H1 (cell line): ENCODE data around the gene UROC1. TPM values are rescaled to one million over a fixed set of nuclear protein-coding genes. Genes with fewer than 3 reads are reported as not detected.

ENCODE experiments used
- CTCF ChIA-PET: fragments of 300-600 bp; sonication (Branson Sonifier 250); formaldehyde crosslinking; loops from one replicate; lab custom pipeline; 2021; ENCODE audit not compliant: partially characterized antibody; lab: Charles Lee
- POLR2A ChIA-PET: fragments of 300-600 bp; sonication (Branson Sonifier 250); formaldehyde crosslinking; loops from one replicate; lab custom pipeline; 2021; ENCODE audit warnings: inconsistent platforms; ENCODE audit not compliant: partially characterized antibody; lab: Charles Lee
- DNase-seq, 2 experiments: peaks; one replicate each; pipeline versions ENCODE4 v3.0.0 to v3.0.0-alpha.2; 2010 to 2022; ENCODE audit warnings: low spot score in 2 of 2, low read depth in 1 of 2, mixed read lengths in 1 of 2
- FAIRE-seq: peaks from 2 replicates; lab custom pipeline; 2011; peaks lifted over from hg19 to GRCh38; lab: Jason Lieb, UNC
- H2AFZ ChIP-seq: 2 replicates; pipeline ENCODE4 v1.8.1; 2012; ENCODE audit warnings: low read length, inconsistent platforms
- H2AK5ac ChIP-seq: 2 replicates; pipeline ENCODE4 v1.6.1; 2013; ENCODE audit warnings: low read depth, low read length
- H2BK120ac ChIP-seq: replicated peaks from 2 replicates; pipeline ENCODE3; 2013; ENCODE audit warnings: low read depth, low read length, inconsistent platforms
- H2BK12ac ChIP-seq: 2 replicates; pipeline ENCODE4 v1.6.1; 2013; ENCODE audit warnings: low read depth, low read length
- H2BK15ac ChIP-seq: 2 replicates; pipeline ENCODE4 v1.6.1; 2013; ENCODE audit warnings: low read length
- H2BK20ac ChIP-seq: 2 replicates; pipeline ENCODE4 v1.6.1; 2013; ENCODE audit warnings: low read length
- H2BK5ac ChIP-seq: 2 replicates; pipeline ENCODE4 v1.6.1; 2013; ENCODE audit warnings: low read depth, low read length
- H3K14ac ChIP-seq: 2 replicates; pipeline ENCODE4 v1.6.1; 2013; ENCODE audit warnings: inconsistent platforms; ENCODE audit not compliant: insufficient read length
- H3K18ac ChIP-seq: 2 replicates; pipeline ENCODE4 v1.6.1; 2013; ENCODE audit warnings: low read length; ENCODE audit errors: extremely low read depth
- H3K23ac ChIP-seq: 2 replicates; pipeline ENCODE4 v1.6.1; 2013; ENCODE audit warnings: inconsistent platforms; ENCODE audit not compliant: insufficient read length
- H3K23me2 ChIP-seq: 2 replicates; pipeline ENCODE4 v1.6.1; 2013; ENCODE audit warnings: low read depth, low read length
- H3K27ac ChIP-seq: 2 replicates; pipeline ENCODE4 v1.6.1; 2011; ENCODE audit warnings: low read depth, low read length, inconsistent platforms
- H3K27me3 ChIP-seq, 4 experiments: replicated peaks in 1 of 4; 1 replicate in 1 of 4; 2 replicates in 3 of 4; pipeline versions ENCODE4 v1.6.1 to v1.8.1; 2011 to 2013; ENCODE audit warnings: low read length in 3 of 4, mild to moderate bottlenecking in 3 of 4, inconsistent platforms in 2 of 4, mixed read lengths in 2 of 4, moderate library complexity in 1 of 4; ENCODE audit not compliant: control insufficient read depth in 3 of 4, insufficient read depth in 3 of 4; ENCODE audit errors: extremely low read depth in 1 of 4
- H3K36me3 ChIP-seq, 4 experiments: 2 replicates each; pipeline versions ENCODE4 v1.6.1 to v1.8.1; 2011 to 2013; ENCODE audit warnings: mild to moderate bottlenecking in 4 of 4, low read length in 3 of 4, moderate library complexity in 2 of 4, control low read depth in 1 of 4, inconsistent platforms in 1 of 4; ENCODE audit not compliant: insufficient read depth in 4 of 4, control insufficient read depth in 2 of 4
- H3K4ac ChIP-seq: replicated peaks from 2 replicates; pipeline ENCODE3; 2013; ENCODE audit warnings: low read length, low read depth, mixed read lengths, inconsistent platforms; ENCODE audit not compliant: insufficient read length
- H3K4me1 ChIP-seq, 4 experiments: replicated peaks in 1 of 4; 1 replicate in 1 of 4; 2 replicates in 3 of 4; pipeline versions ENCODE4 v1.6.1 to v1.8.1; 2011 to 2013; ENCODE audit warnings: low read length in 3 of 4, inconsistent platforms in 2 of 4, mixed read lengths in 1 of 4; ENCODE audit not compliant: insufficient read depth in 4 of 4, control insufficient read depth in 3 of 4
- H3K4me2 ChIP-seq, 2 experiments: 2 replicates each; pipeline versions ENCODE4 v1.6.1 to v1.8.1; 2011 to 2013; ENCODE audit warnings: low read depth in 2 of 2, low read length in 2 of 2, control low read depth in 1 of 2, inconsistent platforms in 1 of 2, mild to moderate bottlenecking in 1 of 2; ENCODE audit not compliant: insufficient read depth in 1 of 2
- H3K4me3 ChIP-seq, 4 experiments: fragments of 200-600, 300-600 bp in 1 of 4; sonication (generic), shearing (Covaris generic), sonication (Bioruptor Twin) in 1 of 4; 2 replicates each; pipeline versions ENCODE4 v1.5.1 to v1.8.1; 2011 to 2016; ENCODE audit warnings: low read length in 4 of 4, low read depth in 3 of 4, control low read depth in 2 of 4, inconsistent platforms in 2 of 4, mild to moderate bottlenecking in 2 of 4, mixed read lengths in 1 of 4, moderate library complexity in 1 of 4; ENCODE audit not compliant: insufficient read depth in 2 of 4; ENCODE audit errors: extremely low read depth in 1 of 4
- H3K56ac ChIP-seq: replicated peaks from 2 replicates; pipeline ENCODE3; 2013; ENCODE audit warnings: low read depth, mild to moderate bottlenecking, mixed read lengths, low read length, inconsistent platforms; ENCODE audit not compliant: insufficient read length
- H3K79me1 ChIP-seq: 2 replicates; pipeline ENCODE4 v1.6.1; 2013; ENCODE audit warnings: low read depth, low read length, control low read depth
- H3K79me2 ChIP-seq, 2 experiments: 2 replicates each; pipeline versions ENCODE4 v1.6.1 to v1.8.1; 2012 to 2013; ENCODE audit warnings: low read length in 2 of 2, mild to moderate bottlenecking in 2 of 2, inconsistent platforms in 1 of 2; ENCODE audit not compliant: insufficient read depth in 2 of 2, control insufficient read depth in 1 of 2
- H3K9ac ChIP-seq, 4 experiments: replicated peaks in 1 of 4; 1 replicate in 1 of 4; 2 replicates in 3 of 4; pipeline versions ENCODE4 v1.6.1 to v1.8.1; 2011 to 2013; ENCODE audit warnings: low read depth in 3 of 4, low read length in 3 of 4, control low read depth in 2 of 4, mild to moderate bottlenecking in 2 of 4, moderate library complexity in 2 of 4, inconsistent platforms in 1 of 4; ENCODE audit errors: extremely low read depth in 1 of 4
- H3K9me3 ChIP-seq, 2 experiments: 2 replicates each; pipeline versions ENCODE4 v1.6.1 to v1.8.1; 2012 to 2013; ENCODE audit warnings: mild to moderate bottlenecking in 2 of 2, moderate library complexity in 2 of 2, control low read depth in 1 of 2, inconsistent platforms in 1 of 2, low read depth in 1 of 2, low read length in 1 of 2, mixed read lengths in 1 of 2; ENCODE audit not compliant: insufficient read depth in 2 of 2
- H4K20me1 ChIP-seq, 2 experiments: replicated peaks in 1 of 2; 2 replicates each; pipeline versions ENCODE3 to v1.8.1; 2011 to 2013; ENCODE audit warnings: inconsistent platforms in 2 of 2, low read length in 2 of 2, mild to moderate bottlenecking in 1 of 2; ENCODE audit not compliant: insufficient read depth in 2 of 2, control insufficient read depth in 1 of 2
- H4K5ac ChIP-seq: 2 replicates; pipeline ENCODE4 v1.6.1; 2013; ENCODE audit warnings: low read length, low read depth, mixed read lengths, inconsistent platforms; ENCODE audit not compliant: insufficient read length
- H4K8ac ChIP-seq: 2 replicates; pipeline ENCODE4 v1.8.0; 2013; ENCODE audit warnings: mild to moderate bottlenecking, moderate library complexity, low read length, inconsistent platforms; ENCODE audit not compliant: insufficient read depth; ENCODE audit errors: extremely low read depth
- H4K91ac ChIP-seq: replicated peaks from 2 replicates; pipeline ENCODE3; 2013; ENCODE audit warnings: low read length, mixed read lengths, inconsistent platforms; ENCODE audit not compliant: insufficient read length
- BACH1 ChIP-seq: IDR thresholded peaks from 2 replicates; pipeline ENCODE4 v1.6.1; 2012; ENCODE audit warnings: low read length, improper control_type of control experiment
- CHD2 ChIP-seq: IDR thresholded peaks from 2 replicates; pipeline ENCODE4 v1.6.1; 2012; ENCODE audit warnings: low read length, improper control_type of control experiment
- FOSL1 ChIP-seq: IDR thresholded peaks from 2 replicates; pipeline ENCODE4 v1.6.1; 2011; ENCODE audit warnings: mild to moderate bottlenecking, low read depth, low read length, moderate library complexity; ENCODE audit not compliant: insufficient read depth
- JUN ChIP-seq: IDR thresholded peaks from 2 replicates; pipeline ENCODE4 v1.6.1; 2011; ENCODE audit warnings: low read depth, mild to moderate bottlenecking, improper control_type of control experiment, low read length
- KDM1A ChIP-seq: fragments of 200-600, 300-600 bp; sonication (generic); IDR thresholded peaks from 2 replicates; pipeline ENCODE4 v1.7.1; 2016; ENCODE audit warnings: mild to moderate bottlenecking, low read length, borderline replicate concordance
- MAFK ChIP-seq: IDR thresholded peaks from 2 replicates; pipeline ENCODE4 v1.6.1; 2012; ENCODE audit warnings: low read depth, mild to moderate bottlenecking, improper control_type of control experiment, low read length
- POLR2AphosphoS5 ChIP-seq: IDR thresholded peaks from 2 replicates; pipeline ENCODE4 v1.6.1; 2011; ENCODE audit warnings: low read depth, low read length
- RNF2 ChIP-seq: fragments of 200-900, 300-1000 bp; sonication (generic); IDR thresholded peaks from 2 replicates; pipeline ENCODE4 v1.7.1; 2016; ENCODE audit warnings: borderline replicate concordance, low read depth, mild to moderate bottlenecking, antibody characterized with exemption, low read length; ENCODE audit not compliant: poor library complexity, severe bottlenecking; ENCODE audit errors: missing control alignments
- RXRA ChIP-seq: IDR thresholded peaks from 2 replicates; pipeline ENCODE4 v1.6.1; 2011; ENCODE audit warnings: low read depth, mild to moderate bottlenecking, low read length, moderate library complexity; ENCODE audit not compliant: insufficient read depth
- TBP ChIP-seq: IDR thresholded peaks from 2 replicates; pipeline ENCODE4 v1.6.1; 2011; ENCODE audit warnings: low read depth, low read length, improper control_type of control experiment
- TCF12 ChIP-seq: IDR thresholded peaks from 2 replicates; pipeline ENCODE4 v1.6.1; 2011; ENCODE audit warnings: low read depth, mild to moderate bottlenecking, low read length
- WGBS, 2 experiments: shearing (Covaris generic) in 1 of 2; methylation state at CpG; one replicate each; pipeline versions ENCODE4 v1.1.6 to v1.1.7; 2013 to 2015; ENCODE audit warnings: low lambda C conversion rate in 2 of 2, mixed read lengths in 2 of 2, inconsistent platforms in 1 of 2, low coverage in 1 of 2, missing lambda C conversion rate in 1 of 2; ENCODE audit not compliant: insufficient replicate concordance in 2 of 2, insufficient coverage in 1 of 2, insufficient read length in 1 of 2; ENCODE audit errors: extremely low coverage in 1 of 2, missing lambda C conversion rate in 1 of 2; 5-methylcytosine and 5-hydroxymethylcytosine counted together
- polyA plus RNA-seq, 7 experiments: library from polyadenylated mRNA; depleted of rRNA in 3 of 7; stranded (reverse) in 5 of 7; unstranded in 2 of 7; fragments of >200 nt in 5 of 7; fragments of 200-250 nt in 2 of 7; gene quantifications; 1 replicate in 5 of 7; 2 replicates in 1 of 7; 4 replicates in 1 of 7; pipeline versions ENCODE4 v1.2.1 to v1.2.3, GENCODE V29; 2011 to 2013; ENCODE audit warnings: missing spikeins in 2 of 7, mixed read lengths in 2 of 7
- total RNA-seq: library from RNA; stranded (reverse); fragmentation: NEBNext Ultra II Directional; extraction: Animal tissue kit (Norgen Biotek cat#: 25700); gene quantifications from 2 replicates; pipeline ENCODE4 v1.2.1, GENCODE V29; 2021

Gene UROC1
- total and polyA plus RNA-seq, 2 of the 8 experiments (the other 6 are each of a cell fraction or from before 2014, with no cell fraction given) = 0.03 TPM; not detected in 1

GRCh38 chr3:126449621-126450051 is 67.9 kb downstream of the UROC1 start:
- Histone ChIP-seq H3K4ac (no peak overlapping the region), H3K27me3 (no peaks in the 10 kb centered on the region), H3K4me1 (peaks cover 0 to 7% (median 0%) of the 10 kb centered on the region in 4 experiments; a peak in 3 of 7 replicates), H2AK5ac (no peak overlapping the region), H4K5ac (no peak overlapping the region), H3K4me2 (no peak overlapping the region), H3K79me2 (no peaks in the 10 kb centered on the region; a peak in 2 of 4 replicates), H3K79me1 (peaks cover 3% of the 10 kb centered on the region; the same call in 1 of the 2 replicates), H3K23ac (no peak overlapping the region), H4K91ac (no peak overlapping the region), H2AFZ (no peak overlapping the region), H3K9me3 (no peaks in the 10 kb centered on the region), H3K36me3 (peaks cover 0 to 12% (median 5%) of the 10 kb centered on the region in 4 experiments; a peak in 6 of 8 replicates), H2BK120ac (no peak overlapping the region), H3K18ac (no peak overlapping the region), H3K23me2 (0 out of 2 replicates have a peak, but pooled peaks cover 2% of the 10 kb centered on the region), H2BK15ac (no peak overlapping the region), H2BK5ac (no peak overlapping the region), H2BK12ac (no peak overlapping the region), H3K9ac (no peak overlapping the region), H3K14ac (no peak overlapping the region), H4K8ac (no peak overlapping the region), H4K20me1 (peaks cover 3 to 6% of the 10 kb centered on the region in 2 experiments), H3K4me3 (no peak overlapping the region), H3K56ac (no peak overlapping the region), H2BK20ac (no peak overlapping the region), H3K27ac (no peak overlapping the region)
- POLR2A ChIA-PET = interaction anchor here (1.0 kb wide), 1 partner anchor 12 kb away, joined by 3 read pairs; no protein-coding TSS in a partner anchor
- DNase-seq (no peak), FAIRE-seq (no peak)
- WGBS, 2 experiments = 90% methylated on average over 11 of the region's 11 CpGs; no CpG with 5 or more reads in 1 of the 2 experiments
- CTCF ChIA-PET = no interaction called here
- TF ChIP-seq RNF2 = no peak
- no peak for TF ChIP-seq POLR2AphosphoS5
- no peak for TF ChIP-seq JUN
- no peak for TF ChIP-seq TBP
- TF ChIP-seq RXRA = no peak
- TF ChIP-seq CHD2 = no peak
- TF ChIP-seq BACH1 = no peak
- no peak for TF ChIP-seq KDM1A
- no peak for TF ChIP-seq FOSL1
- no peak for TF ChIP-seq TCF12
- no peak for TF ChIP-seq MAFK
